Nephron progenitor cell (in vitro differentiated cells): ENCODE measurements around the gene EEFSEC.

Experiments used
- DNase-seq: peaks from one replicate; pipeline ENCODE4 v3.0.0; 2021
- H3K27ac Mint-ChIP-seq: 2 replicates; pipeline ENCODE4 v1.8.0; 2021; ENCODE audit warnings: mild to moderate bottlenecking, moderate library complexity, mixed read lengths
- H3K27me3 Mint-ChIP-seq: 2 replicates; pipeline ENCODE4 v1.8.0; 2021; ENCODE audit warnings: mild to moderate bottlenecking, low read depth, mixed read lengths; ENCODE audit not compliant: poor library complexity
- H3K36me3 Mint-ChIP-seq: 2 replicates; pipeline ENCODE4 v1.8.0; 2021; ENCODE audit warnings: low read depth, mixed read lengths
- H3K4me1 Mint-ChIP-seq: 2 replicates; pipeline ENCODE4 v1.8.0; 2021; ENCODE audit warnings: mixed read lengths
- H3K4me3 Mint-ChIP-seq: 2 replicates; pipeline ENCODE4 v1.8.0; 2021; ENCODE audit warnings: mild to moderate bottlenecking, moderate library complexity, mixed read lengths
- H3K9me3 Mint-ChIP-seq: 2 replicates; pipeline ENCODE4 v1.8.0; 2021; ENCODE audit warnings: mild to moderate bottlenecking, moderate library complexity, mixed read lengths
- CTCF ChIP-seq: fragments of 200-600 bp; sonication (generic); IDR thresholded peaks from 2 replicates; pipeline ENCODE4 v1.5.0; 2021; ENCODE audit warnings: antibody characterized with exemption

EEFSEC gene

GRCh38 chr3:128425142-128425845 is 272.0 kb downstream of the EEFSEC start:
- no peak for DNase-seq
- H3K36me3 Mint-ChIP-seq = no peaks in the 10 kb centered on the region
- no peak overlapping the region for H3K4me3 Mint-ChIP-seq
- H3K27me3 Mint-ChIP-seq = peaks cover 52% of the 10 kb centered on the region
- TF ChIP-seq CTCF = no peak
- H3K4me1 Mint-ChIP-seq = peaks cover 39% of the 10 kb centered on the region
- no peaks in the 10 kb centered on the region for H3K9me3 Mint-ChIP-seq
- no peak overlapping the region for H3K27ac Mint-ChIP-seq

GRCh38 chr3:128425846-128426127 is 272.5 kb downstream of the EEFSEC start:
- Mint-ChIP-seq H3K27me3 (peaks cover 57% of the 10 kb centered on the region), H3K9me3 (no peaks in the 10 kb centered on the region), H3K36me3 (no peaks in the 10 kb centered on the region), H3K27ac (no peak overlapping the region), H3K4me3 (no peak overlapping the region), H3K4me1 (peaks cover 39% of the 10 kb centered on the region)
- no peak for DNase-seq
- no peak for TF ChIP-seq CTCF

GRCh38 chr3:128426128-128426921 is 273.0 kb downstream of the EEFSEC start:
- Mint-ChIP-seq H3K4me3 (no peak overlapping the region), H3K27me3 (peaks cover 63% of the 10 kb centered on the region), H3K36me3 (no peaks in the 10 kb centered on the region), H3K9me3 (no peaks in the 10 kb centered on the region), H3K27ac (no peak overlapping the region), H3K4me1 (peaks cover 37% of the 10 kb centered on the region)
- peak; percentile 56 for TF ChIP-seq CTCF
- peak; percentile 82 for DNase-seq

GRCh38 chr3:128427175-128427857 is 274.0 kb downstream of the EEFSEC start:
- no peaks in the 10 kb centered on the region for H3K9me3 Mint-ChIP-seq
- H3K4me1 Mint-ChIP-seq = peaks cover 38% of the 10 kb centered on the region
- DNase-seq = no peak
- peaks cover 73% of the 10 kb centered on the region for H3K27me3 Mint-ChIP-seq
- no peak overlapping the region for H3K27ac Mint-ChIP-seq
- H3K36me3 Mint-ChIP-seq = no peaks in the 10 kb centered on the region
- TF ChIP-seq CTCF = no peak
- H3K4me3 Mint-ChIP-seq = peak overlapping the region; percentile 20

GRCh38 chr3:128427872-128428822 is 274.9 kb downstream of the EEFSEC start:
- Mint-ChIP-seq H3K9me3 (no peaks in the 10 kb centered on the region), H3K4me3 (peak overlapping the region; percentile 20), H3K36me3 (no peaks in the 10 kb centered on the region), H3K27me3 (peaks cover 77% of the 10 kb centered on the region), H3K4me1 (peaks cover 41% of the 10 kb centered on the region), H3K27ac (no peak overlapping the region)
- DNase-seq = no peak
- no peak for TF ChIP-seq CTCF
